NCI-H524 (cell line): ENCODE results near the gene TAF4B.
"Not testable (repeated sequence)": the region's sequence is repeated elsewhere in the genome, so short reads cannot be mapped to it uniquely, and the experiment has no call there.

Experiments
- DNase-seq, 2 experiments: peaks; one replicate each; lab custom pipeline; 2025; lab: John Stamatoyannopoulos, UW

TAF4B gene

DNA sequence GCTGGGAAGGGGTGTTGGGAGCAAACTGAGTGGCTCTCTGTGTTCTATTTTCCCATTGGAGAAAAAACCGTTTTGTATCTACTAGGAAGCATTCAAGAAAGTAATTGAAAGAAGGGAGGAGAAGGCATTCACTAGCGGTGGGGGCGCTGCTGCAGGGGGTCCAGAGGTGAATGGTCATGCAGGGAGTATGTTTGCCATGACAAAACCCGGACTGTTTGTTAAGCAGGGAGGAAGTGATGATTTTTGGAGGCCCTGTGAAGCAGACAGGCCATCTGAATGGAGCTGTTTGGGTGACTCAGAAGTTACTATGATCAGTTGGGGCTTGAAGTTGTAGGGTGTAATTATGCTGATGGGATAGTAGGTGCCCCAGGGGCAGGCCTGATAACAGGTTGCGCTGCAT is 7.0 kb downstream of the TAF4B start:
- DNase-seq, result no peak

DNA sequence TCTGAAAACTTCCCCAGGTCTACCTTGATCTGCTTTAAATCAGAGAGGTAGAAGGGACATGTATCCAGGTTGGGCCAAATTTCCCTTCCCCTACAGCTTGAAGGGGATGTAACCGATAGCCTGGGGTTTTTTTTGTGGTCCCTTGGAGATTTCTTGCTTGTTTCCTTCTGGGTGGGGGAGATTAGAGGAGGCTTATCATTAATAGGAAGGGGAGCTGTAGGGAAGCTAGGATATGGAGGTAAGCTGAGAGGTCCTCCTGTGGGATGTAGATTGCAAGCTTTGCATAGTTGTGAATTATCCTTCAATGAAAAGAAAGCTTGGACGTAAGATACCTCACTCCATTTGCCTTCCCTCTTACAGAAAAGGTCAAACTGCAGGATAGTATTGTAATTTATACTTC is 11.1 kb downstream of the TAF4B start:
- DNase-seq, result not testable (repeated sequence)

DNA sequence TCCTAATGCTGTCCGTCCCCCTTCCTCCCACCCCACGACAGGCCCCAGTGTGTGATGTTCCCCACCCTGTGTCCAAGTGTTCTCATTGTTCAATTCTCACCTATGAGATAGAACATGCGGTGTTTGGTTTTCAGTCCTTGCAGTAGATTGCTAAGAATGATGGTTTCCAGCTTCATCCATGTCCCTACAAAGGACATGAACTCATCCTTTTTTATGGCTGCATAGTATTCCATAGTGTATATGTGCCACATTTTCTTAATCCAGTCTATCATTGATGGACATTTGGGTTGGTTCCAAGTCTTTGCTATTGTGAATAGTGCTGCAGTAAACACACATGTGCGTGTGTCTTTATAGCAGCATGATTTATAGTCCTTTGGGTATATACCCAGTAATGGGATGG is 12.5 kb downstream of the TAF4B start:
- DNase-seq, result not testable (repeated sequence)

DNA sequence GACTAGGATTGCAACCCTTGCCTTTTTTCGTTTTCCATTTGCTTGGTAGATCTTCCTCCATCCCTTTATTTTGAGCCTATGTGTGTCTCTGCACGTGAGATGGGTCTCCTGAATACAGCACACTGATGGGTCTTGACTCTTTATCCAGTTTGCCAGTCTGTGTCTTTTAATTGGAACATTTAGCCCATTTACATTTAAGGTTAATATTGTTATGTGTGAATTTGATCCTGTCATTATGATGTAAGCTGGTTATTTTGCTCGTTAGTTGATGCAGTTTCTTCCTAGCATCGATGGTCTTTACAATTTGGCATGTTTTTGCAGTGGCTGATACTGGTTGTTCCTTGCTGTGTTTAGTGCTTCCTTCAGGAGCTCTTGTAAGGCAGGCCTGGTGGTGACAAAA is 16.1 kb downstream of the TAF4B start:
- DNase-seq, result not testable (repeated sequence)

DNA sequence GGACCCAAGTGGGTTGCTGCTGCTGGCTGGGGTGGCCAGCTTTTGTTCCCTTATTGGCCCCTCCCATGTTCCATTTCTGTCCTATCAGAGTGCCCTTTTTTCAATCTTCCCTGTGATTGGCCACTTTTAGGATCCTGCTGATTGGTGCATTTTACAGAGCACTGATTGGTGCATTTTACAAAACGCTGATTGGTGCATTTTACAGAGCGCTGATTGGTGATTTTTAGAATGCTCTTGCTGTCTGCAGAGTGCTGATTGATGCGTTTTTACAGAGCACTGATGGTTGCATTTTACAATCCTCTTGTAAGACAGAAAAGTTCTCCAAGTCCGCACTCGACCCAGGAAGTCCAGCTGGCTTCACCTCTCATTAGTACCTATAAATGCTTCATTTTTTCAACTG is 19.2 kb downstream of the TAF4B start:
- DNase-seq, result not testable (repeated sequence)

DNA sequence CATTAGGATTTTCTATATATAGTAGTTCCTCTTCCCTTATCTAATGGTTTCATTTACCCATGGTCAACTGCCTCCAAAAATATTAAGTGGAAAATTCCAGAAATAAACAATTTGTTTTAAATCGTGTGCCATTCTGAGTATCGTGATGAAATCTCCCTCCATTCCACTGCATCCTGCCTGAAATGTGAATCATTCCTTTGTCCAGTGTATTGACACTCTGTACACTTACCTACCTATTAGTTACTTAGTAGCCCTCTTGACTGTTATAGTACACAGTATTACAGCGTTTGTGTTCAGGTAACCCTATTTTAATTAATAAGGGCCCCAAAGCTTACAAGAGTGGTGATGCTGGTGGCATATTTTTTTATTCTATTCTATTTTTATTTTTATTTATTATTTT is 26.2 kb downstream of the TAF4B start:
- DNase-seq, result no peak

DNA sequence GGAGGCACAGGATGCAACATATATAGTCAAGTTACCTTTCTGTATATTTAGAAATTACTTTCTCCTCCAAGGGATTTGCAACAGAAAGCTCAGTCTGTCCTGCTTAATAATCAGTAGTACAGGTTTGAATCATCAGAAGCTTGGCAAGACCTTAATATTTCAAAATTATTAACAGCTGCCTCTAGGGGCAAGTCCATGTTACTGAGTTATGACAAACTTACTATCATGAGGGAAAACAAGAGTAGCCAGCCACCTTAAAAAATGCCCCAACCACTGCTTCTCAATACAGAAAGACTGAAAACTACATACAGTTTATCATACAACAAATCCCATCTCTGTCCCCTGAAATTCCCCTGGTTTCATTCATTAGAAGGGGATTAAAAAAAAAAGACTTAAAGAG is 28.6 kb downstream of the TAF4B start:
- not testable (repeated sequence) for DNase-seq

DNA sequence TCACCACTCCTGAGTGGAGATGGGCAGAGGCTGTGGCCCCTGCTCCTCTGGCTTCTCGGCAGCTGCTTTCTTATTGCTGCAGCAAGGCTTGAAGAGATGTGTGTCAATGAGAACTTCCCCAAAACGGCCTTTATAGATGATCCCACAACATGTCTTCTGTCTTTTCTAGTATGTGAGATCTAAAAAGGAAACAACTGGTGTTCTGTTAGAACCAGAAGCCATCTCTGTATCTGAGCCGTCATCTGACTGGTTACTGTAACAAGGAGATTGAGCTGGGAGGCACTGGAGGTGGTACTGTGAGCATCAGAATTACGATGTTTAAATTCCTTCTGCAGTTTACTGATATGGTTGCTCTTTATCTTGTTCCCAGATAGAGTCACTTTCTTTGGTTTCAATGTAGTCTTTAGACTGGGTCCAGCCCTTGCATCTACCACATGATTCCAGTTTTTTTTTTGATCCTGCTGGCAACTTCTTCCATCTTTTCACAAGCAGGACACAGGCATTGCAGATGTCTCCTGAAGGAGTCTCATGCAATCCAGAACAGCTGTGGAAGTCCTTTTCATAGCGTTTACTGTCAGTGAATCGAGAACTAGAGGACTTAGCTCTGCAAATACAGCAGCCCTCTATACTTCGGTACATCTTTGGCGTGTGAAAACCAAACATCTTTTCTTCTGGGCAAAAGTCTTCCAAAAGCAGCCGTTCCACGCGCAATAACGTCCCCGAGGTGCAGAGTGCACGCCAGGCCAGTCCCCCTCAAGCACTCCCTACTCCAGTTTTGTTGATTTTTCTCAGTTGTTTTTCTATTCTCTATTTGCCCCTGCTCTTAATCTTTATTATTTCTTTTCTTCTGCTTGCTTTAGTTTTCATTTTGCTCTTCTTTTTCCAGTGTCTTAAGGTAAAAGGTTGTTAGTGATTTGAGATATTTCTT is 29.7 kb downstream of the TAF4B start:
- no peak for DNase-seq

DNA sequence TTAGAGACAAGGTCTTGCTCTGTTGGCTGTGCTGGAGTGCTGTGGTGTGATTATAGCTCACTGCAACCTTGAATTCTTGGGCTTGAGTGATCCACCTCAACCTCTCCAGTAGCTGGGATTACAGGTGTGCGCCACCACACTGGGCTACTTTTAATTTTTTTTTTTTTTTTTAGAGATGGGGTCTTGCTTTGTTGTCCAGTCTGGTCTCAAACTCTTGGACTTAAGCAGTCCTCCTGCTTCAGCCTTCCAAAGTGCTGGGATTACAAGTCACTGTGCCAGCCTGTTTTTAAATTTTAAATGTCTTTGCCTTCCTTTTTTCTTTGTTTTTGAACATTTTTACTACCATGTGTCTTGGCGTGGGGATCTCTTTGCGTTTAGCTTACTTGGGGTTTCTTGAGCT is 32.5 kb downstream of the TAF4B start:
- no peak for DNase-seq

DNA sequence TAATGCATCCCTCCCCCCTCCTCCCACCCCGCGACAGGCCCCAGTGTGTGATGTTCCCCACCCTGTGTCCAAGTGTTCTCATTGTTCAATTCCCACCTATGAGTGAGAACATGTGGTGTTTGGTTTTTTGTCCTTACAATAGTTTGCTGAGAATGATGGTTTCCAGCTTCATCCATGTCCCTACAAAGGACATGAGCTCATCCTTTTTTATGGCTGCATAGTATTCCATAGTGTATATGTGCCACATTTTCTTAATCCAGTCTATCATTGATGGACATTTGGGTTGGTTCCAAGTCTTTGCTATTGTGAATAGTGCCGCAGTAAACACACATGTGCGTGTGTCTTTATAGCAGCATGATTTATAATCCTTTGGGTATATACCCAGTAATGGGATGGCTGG is 33.2 kb downstream of the TAF4B start:
- not testable (repeated sequence) for DNase-seq

DNA sequence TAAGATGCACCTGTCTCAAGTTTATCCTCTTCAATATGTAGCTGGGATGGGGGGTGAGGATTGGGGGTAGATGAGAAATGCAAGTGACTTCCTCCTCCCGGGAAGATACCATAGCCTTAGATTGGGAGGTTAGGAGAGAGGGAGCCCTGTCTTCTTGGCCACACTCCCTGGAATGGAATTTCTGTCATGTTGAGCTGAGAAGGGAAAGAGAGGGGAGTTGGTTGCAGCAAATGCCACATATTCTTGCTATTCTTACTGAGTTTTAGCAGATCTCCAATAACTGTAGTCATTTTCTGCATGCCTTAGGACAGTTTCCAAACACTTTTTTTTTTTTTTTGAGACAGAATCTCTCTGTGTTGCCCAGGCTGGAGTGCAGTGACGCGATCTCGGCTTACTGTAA is 35.9 kb downstream of the TAF4B start:
- no peak for DNase-seq

DNA sequence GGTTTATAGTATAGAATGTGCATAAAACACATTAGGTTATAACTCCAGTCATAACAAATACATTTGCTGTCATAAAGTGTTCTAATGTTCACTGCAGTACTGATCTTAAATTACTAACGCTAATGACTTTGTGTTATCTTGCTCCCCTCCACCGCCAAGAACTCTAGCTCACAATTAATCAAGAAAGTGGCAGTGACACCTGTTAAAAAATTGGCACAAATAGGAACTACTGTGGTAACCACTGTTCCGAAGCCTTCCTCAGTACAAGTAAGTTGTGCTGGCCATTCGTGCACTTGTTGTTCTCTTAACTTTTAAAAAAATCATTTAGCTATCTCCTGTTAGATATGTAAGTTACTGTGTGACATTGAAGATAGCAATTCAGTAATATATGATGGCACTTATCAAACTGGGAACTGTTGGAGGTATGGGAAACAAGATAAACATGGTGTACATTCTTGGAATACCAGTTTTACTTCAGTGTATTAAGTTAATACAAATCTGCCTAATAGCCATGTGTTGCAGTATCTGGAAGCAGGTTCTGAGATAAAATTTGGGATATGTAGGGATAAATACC is 41.2 kb downstream of the TAF4B start:
- DNase-seq, result no peak

DNA sequence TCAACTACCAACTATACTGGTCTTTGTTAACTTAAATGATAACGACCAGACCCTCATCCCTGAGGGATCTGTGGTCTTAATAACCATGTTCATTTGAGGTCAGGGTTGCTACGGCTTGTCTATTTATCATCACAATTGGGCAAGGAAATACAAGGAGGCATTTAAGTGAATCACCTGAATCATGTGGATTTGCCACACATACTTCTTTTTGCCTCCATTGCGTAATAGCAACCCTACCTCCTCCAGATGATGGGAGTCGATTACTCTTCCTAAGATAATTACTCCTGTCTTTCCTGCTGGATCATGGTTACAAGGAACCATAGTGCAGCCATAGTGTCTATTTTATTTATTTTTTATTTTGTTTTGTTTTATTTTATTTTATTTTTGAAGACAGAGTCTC is 42.2 kb downstream of the TAF4B start:
- DNase-seq, result no peak

DNA sequence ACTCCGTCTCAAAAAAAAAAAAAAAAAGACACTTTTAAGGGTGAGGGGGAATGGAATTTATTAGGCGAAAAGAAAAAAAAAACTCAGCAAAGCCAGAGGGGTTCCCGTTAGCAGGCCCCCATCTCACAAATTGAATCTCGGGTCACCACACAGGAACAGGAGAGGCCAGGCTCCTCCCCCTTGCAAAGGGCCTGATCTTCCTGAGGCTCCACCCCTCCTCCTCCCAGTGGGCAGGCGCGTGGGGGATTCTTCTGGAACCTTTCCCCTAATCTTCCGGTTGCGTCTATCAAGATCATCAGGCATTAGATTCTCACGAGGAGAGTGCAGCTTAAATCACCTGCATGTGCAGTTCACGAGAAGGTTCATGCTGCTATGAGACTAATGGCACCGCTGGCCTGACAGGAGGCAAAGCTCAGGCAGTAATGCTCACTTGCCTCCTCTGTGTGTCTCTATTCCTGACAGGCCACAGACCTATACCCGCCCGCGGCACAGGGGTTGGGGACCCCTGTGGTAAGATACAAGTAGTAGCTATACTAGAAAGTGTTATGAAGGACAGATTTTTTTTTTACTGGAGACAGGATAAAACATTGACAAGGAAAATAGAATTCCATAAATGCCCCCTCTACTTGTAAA is 45.8 kb downstream of the TAF4B start:
- DNase-seq, result no peak

DNA sequence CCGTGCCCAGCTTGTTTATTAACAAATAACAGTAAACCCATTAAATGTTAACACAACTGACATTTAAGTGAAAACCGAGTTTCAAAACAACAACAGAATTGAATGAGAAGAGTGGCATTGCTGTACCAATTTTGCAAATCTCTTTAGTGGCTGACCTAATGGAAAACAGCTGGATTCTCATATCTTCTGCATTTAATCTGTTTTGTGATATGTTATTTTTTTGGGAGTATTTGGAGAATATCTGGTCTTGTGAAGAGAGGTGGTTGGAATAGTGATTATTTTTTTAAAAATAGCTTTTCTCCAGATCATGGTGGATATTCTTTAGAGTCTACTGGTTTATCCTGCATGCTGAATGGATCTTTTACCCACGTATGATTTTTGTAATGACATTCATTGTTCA is 51.1 kb downstream of the TAF4B start:
- DNase-seq, result no peak

DNA sequence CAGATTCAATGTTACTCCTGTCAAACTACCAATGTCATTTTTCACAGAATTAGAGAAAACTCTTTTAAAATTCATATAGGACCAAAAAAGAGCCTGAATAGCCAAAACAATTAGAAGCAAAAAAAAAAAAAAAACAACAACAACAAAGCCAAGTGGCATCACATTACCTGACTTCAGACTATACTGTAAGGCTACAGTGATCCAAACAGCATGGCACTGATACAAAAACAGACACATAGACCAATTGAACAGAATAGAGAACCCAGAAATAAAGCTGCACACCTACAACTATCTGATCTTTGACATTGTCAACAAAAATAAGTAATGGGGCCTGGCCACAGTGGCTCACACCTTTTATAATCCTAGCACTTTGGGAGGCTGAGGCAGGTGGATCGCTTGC is 53.2 kb downstream of the TAF4B start:
- no peak for DNase-seq

DNA sequence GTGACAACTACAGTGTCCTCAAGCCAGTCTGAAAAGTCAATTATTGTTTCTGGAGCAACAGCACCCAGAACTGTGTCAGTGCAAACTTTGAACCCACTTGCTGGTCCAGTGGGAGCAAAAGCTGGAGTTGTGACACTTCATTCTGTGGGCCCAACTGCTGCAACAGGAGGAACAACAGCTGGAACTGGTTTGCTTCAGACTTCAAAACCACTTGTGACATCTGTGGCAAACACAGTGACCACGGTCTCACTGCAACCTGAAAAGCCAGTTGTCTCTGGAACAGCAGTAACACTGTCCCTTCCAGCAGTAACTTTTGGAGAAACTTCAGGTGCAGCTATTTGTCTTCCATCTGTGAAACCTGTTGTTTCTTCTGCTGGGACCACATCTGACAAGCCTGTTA is 59.8 kb downstream of the TAF4B start:
- DNase-seq, result no peak

DNA sequence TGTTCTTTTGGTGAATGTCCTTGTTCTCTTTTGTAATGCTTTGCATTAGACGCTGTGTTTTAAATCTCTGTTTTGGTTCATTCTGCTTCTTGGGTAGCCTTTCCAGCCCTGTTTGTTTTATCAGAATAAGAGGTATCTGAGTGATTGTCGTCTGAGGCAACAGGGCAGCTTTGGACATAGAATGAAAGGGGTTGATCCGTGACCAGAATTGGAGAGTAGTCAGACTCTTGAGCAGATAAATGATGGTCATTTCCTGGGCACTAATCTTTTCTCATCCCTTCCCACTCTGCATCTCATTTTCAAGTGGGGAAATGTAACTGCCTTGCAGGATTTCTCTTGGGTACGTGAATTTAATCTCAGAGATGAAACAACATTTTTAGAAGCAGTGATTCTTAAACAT is 61.4 kb downstream of the TAF4B start:
- no peak for DNase-seq

DNA sequence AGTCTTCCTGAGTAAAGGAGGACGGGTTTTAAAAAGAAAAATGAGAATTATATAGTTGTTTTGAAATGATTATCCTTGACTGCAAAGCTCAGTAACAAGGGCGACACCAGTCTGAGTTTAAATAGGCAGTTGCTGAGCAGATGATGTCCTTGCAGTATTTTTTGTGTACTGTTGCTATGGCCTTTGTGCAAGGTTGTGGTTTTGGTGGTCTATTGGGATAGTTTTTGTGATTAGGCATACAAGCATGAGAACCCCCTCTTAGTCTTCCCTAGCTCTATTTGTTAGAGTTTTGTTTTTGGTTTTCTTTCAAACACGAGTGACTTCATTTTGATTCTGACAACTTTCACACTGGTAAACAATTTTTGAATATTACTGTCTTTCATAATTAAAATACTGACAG is 64.1 kb downstream of the TAF4B start:
- no peak for DNase-seq

DNA sequence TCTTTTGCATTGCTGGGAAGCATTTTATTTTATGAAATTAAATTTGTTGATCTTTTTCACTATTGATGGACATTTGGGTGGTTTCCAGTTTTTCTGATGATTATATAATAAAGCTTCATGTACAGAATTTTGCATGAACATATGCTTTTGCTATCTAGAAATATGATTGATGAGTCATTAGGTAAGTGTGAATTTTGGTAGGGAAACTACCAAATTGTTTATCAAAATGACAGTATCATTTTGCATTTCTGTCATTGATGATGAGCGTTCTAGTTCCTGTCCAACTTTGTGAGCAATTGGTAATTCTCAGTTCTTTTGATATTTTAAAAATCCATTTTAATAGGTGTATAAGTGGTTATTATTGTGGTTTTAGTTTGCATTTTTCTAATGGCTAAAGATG is 67.7 kb downstream of the TAF4B start:
- no peak for DNase-seq

DNA sequence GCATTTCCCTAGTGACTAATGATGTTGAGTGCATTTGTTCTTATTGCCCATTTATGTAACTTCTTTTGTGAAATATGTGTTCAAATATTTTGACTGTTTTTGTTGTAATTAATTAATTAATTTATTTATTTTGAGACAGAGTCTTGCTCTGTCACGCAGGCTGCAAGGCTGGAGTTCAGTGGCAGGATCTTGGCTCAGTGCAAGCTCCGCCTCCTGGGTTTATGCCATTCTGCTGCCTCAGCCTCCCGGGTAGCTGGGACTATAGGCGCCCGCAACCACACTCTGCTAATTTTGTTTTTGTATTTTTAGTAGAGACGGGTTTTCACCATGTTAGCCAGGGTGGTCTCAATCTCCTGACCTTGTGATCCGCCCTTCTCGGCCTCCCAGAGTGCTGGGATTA is 71.9 kb downstream of the TAF4B start:
- no peak for DNase-seq

DNA sequence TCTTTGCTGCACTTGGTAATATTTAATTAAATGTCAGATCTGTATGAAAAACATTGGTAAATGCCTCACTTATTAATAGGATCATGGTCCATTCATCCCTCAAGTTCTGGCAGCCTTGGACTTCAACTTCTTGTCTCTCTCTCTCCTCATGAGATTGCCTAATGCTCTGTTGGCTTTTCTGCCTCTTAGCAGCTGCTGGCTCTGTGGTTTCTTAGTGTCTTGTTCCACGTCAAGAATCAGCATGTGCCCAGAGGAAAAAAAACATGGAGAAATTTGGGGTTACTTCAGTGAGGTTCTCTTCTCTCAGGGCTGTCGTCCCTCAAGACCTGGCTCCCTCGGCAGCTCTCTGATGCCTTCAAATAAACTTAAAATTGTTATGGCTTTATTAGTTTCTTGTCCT is 75.4 kb downstream of the TAF4B start:
- no peak for DNase-seq

DNA sequence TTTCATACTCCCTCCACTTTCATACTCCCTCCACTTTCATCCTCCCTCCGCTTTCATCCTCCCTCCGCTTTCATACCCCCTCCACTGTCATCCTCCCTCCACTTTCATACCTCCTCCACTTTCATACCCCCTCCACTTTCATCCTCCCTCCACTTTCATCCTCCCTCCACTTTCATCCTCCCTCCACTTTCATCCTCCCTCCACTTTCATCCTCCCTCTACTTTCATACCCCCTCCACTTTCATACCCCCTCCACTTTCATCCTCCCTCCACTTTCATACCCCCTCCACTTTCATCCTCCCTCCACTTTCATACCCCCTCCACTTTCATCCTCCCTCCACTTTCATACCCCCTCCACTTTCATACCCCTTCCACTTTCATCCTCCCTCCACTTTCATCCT is 77.0 kb downstream of the TAF4B start:
- not testable (repeated sequence) for DNase-seq
